ENCODE results near the gene GNL1.
A peak's percentile ranks its signal among the peaks of the same experiment; 100 is the strongest.

Gene GNL1, protein sequence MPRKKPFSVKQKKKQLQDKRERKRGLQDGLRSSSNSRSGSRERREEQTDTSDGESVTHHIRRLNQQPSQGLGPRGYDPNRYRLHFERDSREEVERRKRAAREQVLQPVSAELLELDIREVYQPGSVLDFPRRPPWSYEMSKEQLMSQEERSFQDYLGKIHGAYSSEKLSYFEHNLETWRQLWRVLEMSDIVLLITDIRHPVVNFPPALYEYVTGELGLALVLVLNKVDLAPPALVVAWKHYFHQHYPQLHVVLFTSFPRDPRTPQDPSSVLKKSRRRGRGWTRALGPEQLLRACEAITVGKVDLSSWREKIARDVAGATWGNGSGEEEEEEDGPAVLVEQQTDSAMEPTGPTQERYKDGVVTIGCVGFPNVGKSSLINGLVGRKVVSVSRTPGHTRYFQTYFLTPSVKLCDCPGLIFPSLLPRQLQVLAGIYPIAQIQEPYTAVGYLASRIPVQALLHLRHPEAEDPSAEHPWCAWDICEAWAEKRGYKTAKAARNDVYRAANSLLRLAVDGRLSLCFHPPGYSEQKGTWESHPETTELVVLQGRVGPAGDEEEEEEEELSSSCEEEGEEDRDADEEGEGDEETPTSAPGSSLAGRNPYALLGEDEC
- total RNA-seq = 85.8 to 178 (median 177) reads per million in 3 experiments

DNA sequence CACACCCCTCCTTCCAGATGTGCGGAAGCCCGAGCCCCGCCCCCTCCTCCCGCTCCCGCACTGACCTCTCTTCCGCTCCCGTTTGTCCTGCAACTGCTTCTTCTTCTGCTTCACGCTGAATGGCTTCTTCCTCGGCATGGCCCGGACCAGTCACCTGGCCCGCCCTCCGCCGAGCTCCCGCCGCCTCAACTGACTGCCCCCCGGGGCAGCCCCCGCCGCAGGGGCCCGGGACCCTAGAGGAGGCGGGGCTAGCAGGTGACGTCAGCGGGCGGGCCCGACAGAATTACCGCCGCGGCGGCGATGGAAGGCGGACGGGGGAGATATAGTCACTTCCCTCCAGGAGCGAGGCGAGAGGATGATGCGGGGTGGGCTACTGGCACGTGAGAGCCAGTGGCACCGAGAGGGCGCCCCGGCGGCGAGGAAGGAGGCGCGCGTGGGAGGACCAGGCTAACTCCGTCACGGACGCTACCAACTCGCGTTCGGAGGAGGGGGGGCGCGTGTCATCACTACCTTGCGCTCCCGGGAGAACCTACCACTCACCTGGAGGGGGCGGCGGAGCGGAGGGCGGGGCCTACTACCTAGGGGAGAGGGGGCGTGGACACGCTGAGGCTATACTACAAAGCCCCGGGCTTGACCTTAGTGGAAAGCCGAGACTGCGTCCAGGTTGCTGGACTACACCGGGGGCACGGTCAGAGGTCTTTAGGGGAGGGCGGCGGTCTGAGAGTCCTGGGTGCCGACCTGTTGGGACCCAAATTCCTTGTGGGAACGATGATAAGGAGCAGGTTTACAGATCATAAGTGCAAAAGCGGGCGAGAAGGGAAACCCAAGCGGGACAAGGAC lies at the start of gene GNL1:
Gene GNL1, minus strand, starts transcription at position 424 of the 840 bp plus-strand sequence. Its CDS starts 286 bp downstream, at position 138.
- DNase-seq = peak; percentile 98

DNA sequence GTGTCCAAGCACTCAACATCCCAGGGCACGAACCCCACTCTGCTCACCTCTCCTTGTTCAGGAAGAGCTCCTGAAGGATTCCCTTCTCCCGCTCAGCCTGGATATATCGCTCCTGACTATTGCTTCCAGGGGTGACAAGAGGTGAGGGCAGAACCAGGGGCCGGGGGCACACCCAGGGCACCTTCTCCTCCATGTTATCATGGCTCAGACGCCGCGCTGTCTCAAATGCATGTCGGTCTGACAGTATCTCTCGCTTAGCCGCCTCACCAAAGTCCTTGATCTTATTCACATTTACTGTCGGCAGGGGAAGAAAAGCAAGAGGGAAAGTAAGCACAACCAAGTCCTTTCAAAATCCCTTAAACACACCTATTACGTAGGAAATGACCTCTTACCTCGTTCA lies 47.7 kb upstream of the GNL1 start:
- no peak for DNase-seq

DNA sequence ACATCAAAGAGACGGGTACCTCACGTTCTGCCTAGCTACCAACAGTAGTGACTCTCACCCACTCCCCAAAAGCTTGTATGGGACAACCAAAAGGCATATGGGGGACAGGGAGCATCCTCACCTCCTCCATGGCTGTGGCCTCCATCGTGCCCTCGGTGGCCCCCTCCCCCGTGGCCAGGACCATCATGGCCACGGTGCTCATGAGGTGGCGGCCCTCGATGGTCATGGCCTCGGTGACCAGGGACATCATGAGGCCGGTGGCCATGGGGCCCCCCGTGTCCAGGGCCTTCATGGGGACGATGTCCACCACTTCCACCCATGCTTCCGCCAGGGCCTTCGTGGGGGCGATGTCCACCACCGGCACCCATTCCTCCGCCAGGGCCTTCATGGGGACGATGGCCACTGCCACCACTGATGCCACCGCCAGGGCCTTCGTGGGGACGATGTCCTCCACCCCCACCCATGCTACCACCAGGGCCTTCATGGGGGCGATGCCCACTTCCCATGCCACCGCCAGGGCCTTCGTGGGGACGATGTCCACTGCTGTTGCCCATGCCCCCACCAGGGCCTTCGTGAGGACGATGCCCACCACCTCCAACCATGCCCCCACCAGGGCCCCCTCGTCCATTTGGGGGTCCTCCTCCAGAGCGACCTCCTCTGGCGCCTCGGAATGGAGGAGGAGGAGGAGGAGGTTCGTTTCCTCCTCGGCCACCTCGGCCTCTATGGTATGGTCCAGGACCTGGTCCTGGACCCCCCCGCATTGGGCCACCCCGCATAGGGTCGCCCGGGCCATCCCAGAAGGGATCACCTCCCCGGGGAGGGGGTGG lies 45.7 kb upstream of the GNL1 start:
- DNase-seq = no peak

DNA sequence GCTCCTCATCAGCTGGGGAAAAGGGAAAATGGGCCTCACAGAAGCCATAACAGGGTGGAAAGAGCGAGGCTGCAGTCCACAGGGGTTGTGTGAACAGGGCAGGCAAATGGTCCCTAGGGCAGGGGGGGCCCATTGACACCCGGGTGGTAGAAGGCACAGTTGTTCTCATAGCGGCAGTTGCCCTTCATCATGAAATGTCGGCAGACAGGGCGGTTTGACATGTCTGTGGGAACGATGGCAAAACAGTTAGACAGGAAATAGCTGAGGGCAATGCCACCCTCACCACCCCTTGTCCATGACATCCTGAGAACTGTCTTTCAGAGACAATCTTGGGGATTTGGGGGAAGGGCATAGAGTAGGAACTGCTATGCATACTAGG lies 45.1 kb upstream of the GNL1 start:
- no peak for DNase-seq

DNA sequence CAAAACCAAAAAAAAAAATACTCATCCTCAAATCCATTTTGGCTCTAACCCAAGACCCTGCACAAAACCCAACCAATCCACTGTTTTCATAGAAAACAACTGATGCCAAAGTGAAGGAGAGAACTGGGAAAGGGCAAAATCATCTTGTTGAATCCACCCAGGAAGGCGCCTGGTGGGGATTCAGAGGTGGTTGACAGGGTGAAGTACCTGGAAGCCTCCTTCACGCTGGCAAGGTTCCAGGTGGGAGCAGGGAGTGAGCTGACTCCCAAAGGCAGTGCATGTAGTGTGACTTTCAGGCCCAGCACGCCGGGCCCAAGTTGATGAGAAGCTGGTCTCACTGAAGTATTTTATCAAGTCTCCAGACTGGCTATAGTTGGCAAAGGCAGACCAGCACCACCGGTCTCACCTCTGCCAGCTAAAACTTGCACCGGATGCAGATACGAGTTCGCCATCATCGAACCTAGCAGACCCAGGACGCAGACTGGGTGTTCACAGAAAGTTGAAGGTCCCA lies 44.2 kb upstream of the GNL1 start:
- DNase-seq = no peak

DNA sequence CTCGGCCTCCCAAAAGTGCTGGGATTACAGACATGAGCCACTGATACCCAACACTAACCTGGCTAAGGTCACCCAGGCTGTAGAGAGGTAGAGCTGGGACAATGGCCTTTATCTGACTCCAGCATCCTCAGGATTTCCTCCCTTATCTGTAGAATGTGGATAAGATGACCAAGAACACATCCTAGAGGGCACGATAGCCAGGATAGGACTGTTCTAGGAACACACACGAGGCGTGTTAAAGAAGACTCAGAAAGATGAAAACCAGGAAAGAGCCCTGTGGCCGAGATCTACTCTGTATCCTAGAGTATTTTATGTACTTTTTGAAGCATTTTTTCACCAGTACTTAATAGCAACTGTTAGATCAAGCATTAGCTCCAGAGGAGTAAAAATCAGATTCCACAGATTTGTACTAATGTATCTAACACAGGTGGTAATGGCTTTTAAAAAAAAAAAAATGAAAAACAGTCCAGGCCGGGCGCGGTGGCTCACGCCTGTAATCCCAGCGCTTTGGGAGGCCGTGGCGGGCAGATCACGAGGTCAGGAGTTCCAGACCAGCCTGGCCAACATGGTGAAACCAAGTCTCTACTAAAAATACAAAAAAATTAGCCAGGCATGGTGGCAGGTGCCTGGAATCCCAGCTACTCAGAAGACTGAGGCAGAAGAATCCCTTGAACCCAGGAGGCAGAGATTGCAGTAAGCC lies 43.5 kb upstream of the GNL1 start:
- DNase-seq = no peak

DNA sequence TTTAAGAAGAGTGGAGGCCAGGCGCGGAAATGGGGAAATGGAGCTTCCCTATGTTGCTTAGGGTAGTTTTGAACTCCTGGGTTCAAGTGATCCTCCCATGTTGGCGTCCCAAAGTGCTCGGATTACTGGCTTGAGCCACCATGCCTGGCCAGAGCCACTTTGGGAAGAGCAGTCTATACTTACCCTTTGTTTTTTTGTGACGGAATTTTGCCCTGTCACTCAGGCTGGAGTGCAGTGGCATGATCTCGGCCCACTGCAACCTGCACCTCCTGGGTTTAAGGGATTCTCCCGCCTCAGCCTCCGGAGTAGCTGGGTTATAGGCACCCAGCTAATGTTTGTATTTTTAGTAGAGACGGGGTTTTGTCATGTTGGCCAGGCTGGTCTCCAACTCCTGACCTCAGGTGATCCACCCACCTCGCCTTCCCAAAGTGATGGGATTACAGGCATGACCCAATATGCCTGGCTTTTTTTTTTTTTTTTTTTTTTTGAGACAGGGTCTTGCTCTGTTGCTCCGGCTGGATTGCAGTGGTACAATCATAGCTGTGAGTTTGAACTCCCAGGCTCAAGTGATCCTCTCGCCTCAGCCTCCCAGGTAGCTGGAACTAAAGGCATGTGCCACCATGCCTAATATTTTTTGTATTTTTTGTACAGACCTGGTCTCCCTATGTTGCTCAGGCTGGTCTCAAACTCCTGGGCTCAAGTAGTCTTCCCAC lies 42.8 kb upstream of the GNL1 start:
- no peak for DNase-seq

DNA sequence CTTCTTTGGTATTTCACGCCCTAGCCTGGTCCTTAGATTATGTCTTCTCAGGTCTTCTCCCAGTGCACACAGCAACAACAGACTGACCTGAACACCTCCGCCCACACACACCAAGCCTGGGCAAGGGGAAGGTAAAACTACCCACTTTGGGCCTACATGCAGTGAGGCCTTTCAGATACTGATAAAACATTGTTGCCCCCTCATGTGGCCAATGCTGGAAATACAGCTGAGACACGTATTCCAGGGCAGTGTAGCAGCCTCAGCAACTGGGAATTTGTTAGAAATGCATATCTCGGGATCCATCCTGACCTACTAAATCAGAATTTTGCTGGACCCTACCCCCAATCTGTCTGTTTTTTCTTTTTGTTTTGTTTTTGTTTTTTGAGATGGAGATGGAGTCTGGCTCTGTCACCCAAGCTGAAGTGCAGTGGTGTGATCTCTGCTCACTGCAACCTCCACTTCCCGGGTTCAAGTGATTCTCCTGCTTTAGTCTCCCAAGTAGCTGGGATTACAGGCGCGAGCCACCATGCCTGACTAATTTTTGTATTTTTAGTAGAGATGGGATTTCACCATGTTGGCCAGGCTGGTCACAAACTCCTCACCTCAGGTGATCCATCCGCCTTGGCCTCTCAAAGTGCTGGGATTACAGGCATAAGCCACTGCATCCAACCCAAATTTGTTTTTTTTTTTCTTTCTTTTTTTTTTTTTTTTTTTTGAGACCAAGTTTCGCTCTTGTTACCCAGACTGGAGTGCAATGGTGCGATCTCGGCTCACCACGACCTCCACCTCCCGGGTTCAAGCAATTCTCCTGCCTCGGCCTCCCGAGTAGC lies 41.2 kb upstream of the GNL1 start:
- peak; percentile 71 for DNase-seq

DNA sequence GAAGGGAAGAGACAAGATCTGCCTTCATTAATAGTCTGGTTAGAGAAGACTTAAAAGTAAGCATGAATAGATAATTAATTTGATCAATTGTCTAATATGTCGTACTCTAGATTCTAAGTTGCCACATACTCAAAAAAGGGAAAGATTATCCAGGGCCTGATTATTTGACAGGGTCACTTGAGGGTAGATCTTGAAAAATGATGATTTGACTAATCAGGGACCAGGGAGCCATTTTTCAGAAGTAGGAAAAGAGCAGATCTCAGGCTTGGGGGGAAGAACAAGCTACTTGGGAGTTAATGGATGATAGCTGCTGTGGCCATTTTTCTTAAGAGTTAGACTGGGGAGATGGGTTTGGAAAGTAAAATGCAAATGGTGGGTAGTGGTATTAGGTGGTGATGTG lies 36.0 kb upstream of the GNL1 start:
- DNase-seq = no peak

DNA sequence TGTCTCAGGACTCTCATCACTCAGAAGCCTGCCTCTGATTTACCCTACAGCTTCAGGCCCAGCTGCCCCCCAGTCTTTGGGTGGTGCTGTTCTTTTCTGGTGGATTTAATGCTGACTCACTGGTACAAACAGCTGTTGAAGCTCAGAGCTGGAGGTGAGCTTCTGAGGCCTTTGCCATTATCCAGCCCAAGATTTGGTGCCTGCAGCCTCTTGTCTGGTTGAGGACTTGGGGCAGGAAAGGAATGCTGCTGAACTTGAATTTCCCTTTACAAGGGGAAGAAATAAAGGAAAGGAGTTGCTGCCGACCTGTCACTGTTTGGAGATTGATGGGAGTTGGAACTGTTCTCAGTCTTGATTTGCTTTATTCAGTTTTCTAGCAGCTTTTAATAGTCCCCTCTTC lies 34.7 kb upstream of the GNL1 start:
- DNase-seq = no peak

DNA sequence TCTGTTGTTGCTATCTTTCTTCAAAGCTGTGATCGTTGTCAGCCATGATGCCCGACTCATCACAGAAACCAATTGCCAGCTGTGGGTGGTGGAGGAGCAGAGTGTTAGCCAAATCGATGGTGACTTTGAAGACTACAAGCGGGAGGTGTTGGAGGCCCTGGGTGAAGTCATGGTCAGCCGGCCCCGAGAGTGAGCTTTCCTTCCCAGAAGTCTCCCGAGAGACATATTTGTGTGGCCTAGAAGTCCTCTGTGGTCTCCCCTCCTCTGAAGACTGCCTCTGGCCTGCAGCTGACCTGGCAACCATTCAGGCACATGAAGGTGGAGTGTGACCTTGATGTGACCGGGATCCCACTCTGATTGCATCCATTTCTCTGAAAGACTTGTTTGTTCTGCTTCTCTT lies 34.2 kb upstream of the GNL1 start:
- no peak for DNase-seq

DNA sequence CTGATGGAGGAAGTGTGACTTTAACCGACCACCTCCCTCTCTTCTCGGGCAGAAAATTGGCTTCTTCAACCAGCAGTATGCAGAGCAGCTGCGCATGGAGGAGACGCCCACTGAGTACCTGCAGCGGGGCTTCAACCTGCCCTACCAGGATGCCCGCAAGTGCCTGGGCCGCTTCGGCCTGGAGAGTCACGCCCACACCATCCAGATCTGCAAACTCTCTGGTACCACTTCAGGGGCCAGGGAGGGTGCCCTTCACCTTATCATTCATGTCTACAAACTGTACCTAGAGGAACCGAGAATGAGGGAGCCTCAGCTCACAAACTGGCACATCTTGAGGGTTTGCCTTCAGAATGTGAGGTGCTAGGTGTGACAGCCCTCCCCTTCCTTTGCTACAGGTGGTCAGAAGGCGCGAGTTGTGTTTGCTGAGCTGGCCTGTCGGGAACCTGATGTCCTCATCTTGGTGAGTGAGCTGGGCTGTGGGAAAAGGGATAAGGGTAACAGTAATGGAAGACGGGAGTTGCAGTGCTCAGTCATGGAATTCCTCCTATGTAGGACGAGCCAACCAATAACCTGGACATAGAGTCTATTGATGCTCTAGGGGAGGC lies 33.6 kb upstream of the GNL1 start:
- no peak for DNase-seq

DNA sequence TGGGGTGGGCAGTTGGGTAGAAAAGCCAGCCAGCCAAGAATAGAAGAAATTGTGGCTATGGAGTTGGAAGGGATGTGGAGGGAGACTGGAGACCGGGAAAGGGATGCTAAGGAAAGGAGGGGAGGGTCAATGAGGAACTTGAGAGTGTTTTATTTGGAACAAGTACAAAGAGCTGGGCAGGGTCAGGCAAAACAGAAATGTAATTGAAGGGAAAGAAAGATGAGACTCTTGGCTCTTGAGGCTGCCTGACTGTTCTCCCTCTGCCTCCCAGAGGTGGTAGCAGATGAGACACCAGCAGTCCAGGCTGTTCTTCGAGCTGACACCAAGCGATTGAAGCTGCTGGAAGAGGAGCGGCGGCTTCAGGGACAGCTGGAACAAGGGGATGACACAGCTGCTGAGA lies 27.6 kb upstream of the GNL1 start:
- DNase-seq = no peak

DNA sequence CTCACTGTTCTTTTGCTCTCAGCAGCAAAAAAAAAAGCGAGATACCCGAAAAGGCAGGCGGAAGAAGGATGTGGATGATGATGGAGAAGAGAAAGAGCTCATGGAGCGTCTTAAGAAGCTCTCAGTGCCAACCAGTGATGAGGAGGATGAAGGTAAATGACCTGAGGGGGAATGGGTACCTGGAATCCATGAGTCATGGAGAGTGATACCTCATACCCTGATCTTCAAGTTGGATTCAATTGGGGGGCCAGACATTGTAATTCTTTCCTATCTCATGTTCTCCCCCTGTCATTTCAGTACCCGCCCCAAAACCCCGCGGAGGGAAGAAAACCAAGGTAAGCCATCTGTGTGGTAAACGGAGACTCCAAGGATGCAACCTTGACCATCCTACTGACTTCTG lies 21.8 kb upstream of the GNL1 start:
- DNase-seq = no peak

DNA sequence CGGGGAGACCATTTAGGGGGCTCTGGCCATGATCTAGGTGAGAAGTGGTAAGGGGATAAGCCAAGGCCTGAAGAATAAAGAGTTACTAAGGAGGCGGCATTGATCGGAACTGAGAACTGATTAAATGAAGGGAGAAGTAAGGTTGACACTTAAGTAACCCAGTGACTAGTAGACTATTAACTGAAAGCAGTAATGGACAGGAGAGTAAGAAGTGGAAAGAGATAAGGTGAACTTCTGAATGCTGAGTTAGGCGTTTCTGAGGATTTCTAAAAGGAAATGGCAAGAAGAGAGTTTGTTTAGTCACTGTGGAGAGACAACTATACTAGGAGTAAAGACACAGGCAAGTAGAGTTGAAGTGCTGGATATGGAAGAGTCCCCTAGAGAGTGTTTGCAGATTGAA lies 16.8 kb upstream of the GNL1 start:
- no peak for DNase-seq

DNA sequence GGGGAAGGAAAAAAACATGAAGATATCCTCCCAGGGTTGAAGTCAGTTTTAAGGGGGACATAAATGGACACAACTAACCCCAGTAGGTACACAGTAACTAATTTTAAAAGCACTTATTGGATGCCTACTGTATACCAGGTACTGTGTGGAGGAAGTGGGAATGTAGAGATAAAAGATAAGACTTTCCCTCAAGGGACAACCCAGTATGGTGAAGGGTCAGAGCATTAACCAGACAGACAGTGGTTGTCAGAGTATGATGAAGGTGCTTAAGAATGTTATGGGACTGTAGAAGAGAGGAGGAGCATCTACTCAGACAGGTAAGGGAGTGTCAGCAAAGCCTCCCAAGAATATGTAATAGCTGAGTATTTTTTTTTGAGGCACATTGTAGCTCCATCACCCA lies 15.9 kb upstream of the GNL1 start:
- DNase-seq = no peak

DNA sequence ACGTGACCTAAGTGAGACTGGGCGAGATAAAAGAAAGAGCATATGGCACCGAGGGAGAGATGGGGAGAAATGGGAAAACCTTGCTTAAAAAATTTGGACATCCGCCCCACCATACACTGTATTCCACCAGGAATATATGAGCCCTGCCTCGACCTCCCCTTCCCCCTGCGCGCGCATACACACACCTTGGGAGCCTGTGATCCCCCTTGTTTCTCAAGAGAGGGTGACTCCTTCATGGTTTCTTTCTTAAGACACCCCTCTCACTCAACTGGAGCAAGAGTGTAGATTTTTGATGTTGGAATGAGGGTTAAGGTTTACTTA lies 15.4 kb upstream of the GNL1 start:
- DNase-seq = no peak

DNA sequence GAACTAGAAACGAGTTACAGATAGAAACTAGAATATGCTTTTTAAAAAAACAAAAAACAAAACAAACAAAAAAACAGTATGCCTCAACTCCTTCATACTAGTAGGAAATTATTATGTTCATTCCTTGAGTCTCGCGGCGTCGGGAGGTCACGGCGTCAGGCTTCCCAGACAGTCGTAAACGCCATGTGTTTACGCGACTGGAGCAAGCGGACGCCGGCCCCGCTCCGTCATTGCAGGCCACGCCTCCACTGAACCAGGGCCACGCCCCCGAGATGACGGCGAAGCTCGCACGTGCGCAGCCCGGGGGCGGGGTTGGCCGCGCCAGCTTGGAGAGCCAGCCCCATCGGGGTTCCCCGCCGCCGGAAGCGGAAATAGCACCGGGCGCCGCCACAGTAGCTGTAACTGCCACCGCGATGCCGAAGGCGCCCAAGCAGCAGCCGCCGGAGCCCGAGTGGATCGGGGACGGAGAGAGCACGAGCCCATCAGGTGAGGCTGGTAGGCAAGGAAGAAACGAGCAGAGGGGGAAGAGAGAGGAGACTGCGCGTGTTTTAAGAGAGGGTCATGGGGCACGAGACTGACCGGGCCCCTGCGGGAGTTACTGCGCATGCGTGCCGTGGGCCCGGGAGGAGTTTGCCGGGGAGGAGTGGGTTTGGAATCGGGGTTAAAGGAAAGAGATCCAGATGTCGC lies 14.9 kb upstream of the GNL1 start, which contains the start of gene ABCF1:
Gene ABCF1, plus strand, starts transcription at position 368 of the 687 bp plus-strand sequence. Its CDS starts 46 bp downstream, at position 414.
- DNase-seq = peak; percentile 99

DNA sequence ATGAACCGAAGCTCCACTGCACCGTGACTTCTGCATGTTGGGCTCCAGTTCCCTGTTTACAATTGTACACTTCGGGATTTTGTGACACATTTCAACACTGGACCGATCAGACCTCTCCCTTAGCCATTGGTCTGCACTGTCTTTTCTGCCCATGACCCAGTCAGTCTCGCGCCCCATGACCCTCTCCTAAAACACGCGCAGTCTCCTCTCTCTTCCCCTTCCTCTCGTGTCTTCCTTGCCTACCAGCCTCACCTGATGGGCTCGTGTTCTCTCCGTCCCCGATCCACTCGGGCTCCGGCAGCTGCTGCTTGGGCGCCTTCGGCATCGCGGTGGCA lies 14.4 kb upstream of the GNL1 start:
- DNase-seq = no peak
